ENCODE data around the gene ARPC5. TPM values are rescaled to one million over a fixed set of nuclear protein-coding genes. Genes with fewer than 3 reads are reported as not detected.

The ARPC5 gene
- total and polyA plus RNA-seq, 2 experiments from 2014 or later, result 144 to 183 TPM

GRCh38 chr1:183571678-183572268 lies 63.8 kb downstream of the ARPC5 start:
- no peak overlapping the region for H3K4me3 ChIP-seq
- H3K27ac ChIP-seq, result no peak overlapping the region
- H3K36me3 ChIP-seq (replicated peaks; ENCODE audit: insufficient read depth, low read depth), result no peaks in the 10 kb centered on the region
- H3K79me2 ChIP-seq, result no peaks in the 10 kb centered on the region
- TF ChIP-seq CTCF (IDR thresholded peaks at IDR 0.05; ENCODE audit: poor library complexity), result no peak
- TF ChIP-seq EZH2 (IDR thresholded peaks at IDR 0.05; ENCODE audit: borderline replicate concordance), result no peak
- TF ChIP-seq EZH2phosphoT487 (IDR thresholded peaks at IDR 0.05; ENCODE audit: low read depth, severe bottlenecking, unreplicated experiment), result no peak
- 93% methylated on average over 4 of the region's 4 CpGs for WGBS (ENCODE audit: low lambda C conversion rate, missing lambda C conversion rate)
- no peaks in the 10 kb centered on the region for H3K4me1 ChIP-seq (ENCODE audit: insufficient read depth)
- H3K9me3 ChIP-seq (ENCODE audit: low read depth), result no peaks in the 10 kb centered on the region
- no peak overlapping the region for H3K4me2 ChIP-seq
- no peaks in the 10 kb centered on the region for H3K27me3 ChIP-seq
- no peak overlapping the region for H2AFZ ChIP-seq
- no peak for DNase-seq (ENCODE audit: low spot score)
- H4K20me1 ChIP-seq (ENCODE audit: insufficient read depth, poor library complexity, severe bottlenecking), result no peaks in the 10 kb centered on the region
- no peaks in the 10 kb centered on the region for H3K9me2 ChIP-seq (replicated peaks; ENCODE audit: insufficient read depth)

Other genes starting within 250 kb of the ARPC5 start
- 0.88 and 1.00 TPM in 2 replicates for gene NMNAT2, start 217.4 kb downstream of the ARPC5 start, total RNA-seq
- gene NMNAT2, start 217.4 kb downstream of the ARPC5 start, polyA plus RNA-seq, result 0.66 and 0.99 TPM in 2 replicates
- gene SMG7, start 163.3 kb downstream of the ARPC5 start, total RNA-seq, result 28.8 and 39.5 TPM in 2 replicates
- 22.3 and 28.1 TPM in 2 replicates for gene SMG7, start 163.3 kb downstream of the ARPC5 start, polyA plus RNA-seq
- gene NCF2, start 45.3 kb downstream of the ARPC5 start, total RNA-seq, result 2.4 and 13.7 TPM in 2 replicates
- 0.52 and 3.1 TPM in 2 replicates for gene NCF2, start 45.3 kb downstream of the ARPC5 start, polyA plus RNA-seq
- gene APOBEC4, start 17.5 kb upstream of the ARPC5 start, total RNA-seq, result 0.37 TPM in 1 of 2 replicates, not detected in the other
- not detected in 2 replicates for gene APOBEC4, start 17.5 kb upstream of the ARPC5 start, polyA plus RNA-seq
- 30.7 and 32.2 TPM in 2 replicates for gene RGL1, start 169.3 kb upstream of the ARPC5 start, total RNA-seq
- gene RGL1, start 169.3 kb upstream of the ARPC5 start, polyA plus RNA-seq, result 17.9 TPM in 2 replicates

All from hepatocyte (in vitro differentiated cells).